ENCODE measurements around the gene C9.
"Not testable (repeated sequence)": the region's sequence is repeated elsewhere in the genome, so short reads cannot be mapped to it uniquely, and the experiment has no call there.

Gene C9

DNA sequence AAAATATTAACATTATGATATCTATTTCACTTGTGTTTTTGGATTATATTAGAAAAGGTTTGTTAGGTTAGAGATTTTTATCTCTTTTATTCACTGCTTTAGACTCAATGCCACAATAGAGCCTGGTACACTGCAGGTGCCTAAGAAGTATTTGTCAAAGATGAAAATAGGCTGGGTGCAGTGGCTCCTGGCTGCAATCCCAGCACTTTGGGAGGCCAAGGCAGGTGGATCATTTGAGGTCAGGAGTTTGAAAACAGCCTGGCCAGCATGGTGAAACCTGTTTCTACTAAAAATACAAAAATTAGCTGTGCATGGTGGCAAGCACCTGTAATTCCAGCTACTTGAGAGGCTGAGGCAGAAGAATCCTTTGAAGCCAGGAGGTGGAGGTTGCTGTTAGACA is 64.3 kb downstream of the C9 start:
- Histone ChIP-seq H3K27ac (ENCODE audit: low read depth, low read length) (no peak overlapping the region), H3K36me3 (ENCODE audit: insufficient read depth, low read length) (no peaks in the 10 kb centered on the region), H3K79me2 (ENCODE audit: control insufficient read depth, insufficient read depth, low read length, unreplicated experiment) (no peaks in the 10 kb centered on the region), H3K4me1 (ENCODE audit: control insufficient read depth, insufficient read depth, low read length, unreplicated experiment) (no peaks in the 10 kb centered on the region), H2AFZ (ENCODE audit: low read length, unreplicated experiment) (no peak overlapping the region), H3K4me3 (ENCODE audit: low read depth, low read length) (no peak overlapping the region), H3K27me3 (ENCODE audit: insufficient read depth, low read length) (no peaks in the 10 kb centered on the region)

DNA sequence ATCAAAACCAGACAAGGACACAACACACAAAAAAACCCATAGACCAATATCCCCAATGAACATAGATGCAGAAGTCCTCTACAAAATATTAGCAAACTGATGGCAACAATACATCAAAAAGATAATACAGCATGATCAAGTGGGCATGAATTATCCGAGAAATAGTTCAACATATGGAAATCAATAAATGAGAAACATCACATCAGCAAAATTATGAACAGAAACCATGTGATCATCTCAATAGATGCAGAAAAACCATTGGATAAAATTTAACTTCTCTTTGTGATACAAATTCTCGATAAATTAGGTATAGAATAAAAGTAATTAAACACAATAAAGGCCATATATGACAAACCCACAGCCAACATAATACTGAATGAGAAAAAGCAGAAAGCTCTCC is 69.6 kb downstream of the C9 start:
- no peak overlapping the region for H3K4me3 ChIP-seq (ENCODE audit: low read depth, low read length)
- H2AFZ ChIP-seq (ENCODE audit: low read length, unreplicated experiment) = no peak overlapping the region
- H3K36me3 ChIP-seq (ENCODE audit: insufficient read depth, low read length) = no peaks in the 10 kb centered on the region
- no peak overlapping the region for H3K27ac ChIP-seq (ENCODE audit: low read depth, low read length)
- H3K4me1 ChIP-seq (ENCODE audit: control insufficient read depth, insufficient read depth, low read length, unreplicated experiment) = no peaks in the 10 kb centered on the region
- no peaks in the 10 kb centered on the region for H3K27me3 ChIP-seq (ENCODE audit: insufficient read depth, low read length)
- H3K79me2 ChIP-seq (ENCODE audit: control insufficient read depth, insufficient read depth, low read length, unreplicated experiment) = no peaks in the 10 kb centered on the region

DNA sequence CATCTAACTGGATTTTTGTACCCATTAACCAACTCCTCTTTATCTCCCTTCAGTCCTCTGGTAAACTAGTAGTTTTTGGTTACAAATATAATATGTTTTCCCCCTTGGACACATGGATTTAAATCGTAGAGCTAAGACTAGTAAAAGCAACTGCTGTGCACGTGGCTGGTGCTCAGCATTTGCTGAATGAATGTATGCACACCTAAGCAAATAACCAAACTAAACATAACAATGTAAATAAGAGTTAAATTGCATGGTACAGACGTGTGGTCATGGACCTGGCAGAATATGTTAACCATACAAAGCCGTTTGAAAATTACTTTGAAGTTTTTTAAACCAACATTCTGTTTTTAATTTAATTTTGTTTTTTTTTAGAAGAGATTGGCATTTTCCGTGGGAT is 79.7 kb downstream of the C9 start:
- H3K4me1 ChIP-seq (ENCODE audit: control insufficient read depth, insufficient read depth, low read length, unreplicated experiment) = no peaks in the 10 kb centered on the region
- no peaks in the 10 kb centered on the region for H3K79me2 ChIP-seq (ENCODE audit: control insufficient read depth, insufficient read depth, low read length, unreplicated experiment)
- H3K27ac ChIP-seq (ENCODE audit: low read depth, low read length) = no peak overlapping the region
- H2AFZ ChIP-seq (ENCODE audit: low read length, unreplicated experiment) = no peak overlapping the region
- no peaks in the 10 kb centered on the region for H3K36me3 ChIP-seq (ENCODE audit: insufficient read depth, low read length)
- no peaks in the 10 kb centered on the region for H3K27me3 ChIP-seq (ENCODE audit: insufficient read depth, low read length)
- H3K4me3 ChIP-seq (ENCODE audit: low read depth, low read length) = no peak overlapping the region

DNA sequence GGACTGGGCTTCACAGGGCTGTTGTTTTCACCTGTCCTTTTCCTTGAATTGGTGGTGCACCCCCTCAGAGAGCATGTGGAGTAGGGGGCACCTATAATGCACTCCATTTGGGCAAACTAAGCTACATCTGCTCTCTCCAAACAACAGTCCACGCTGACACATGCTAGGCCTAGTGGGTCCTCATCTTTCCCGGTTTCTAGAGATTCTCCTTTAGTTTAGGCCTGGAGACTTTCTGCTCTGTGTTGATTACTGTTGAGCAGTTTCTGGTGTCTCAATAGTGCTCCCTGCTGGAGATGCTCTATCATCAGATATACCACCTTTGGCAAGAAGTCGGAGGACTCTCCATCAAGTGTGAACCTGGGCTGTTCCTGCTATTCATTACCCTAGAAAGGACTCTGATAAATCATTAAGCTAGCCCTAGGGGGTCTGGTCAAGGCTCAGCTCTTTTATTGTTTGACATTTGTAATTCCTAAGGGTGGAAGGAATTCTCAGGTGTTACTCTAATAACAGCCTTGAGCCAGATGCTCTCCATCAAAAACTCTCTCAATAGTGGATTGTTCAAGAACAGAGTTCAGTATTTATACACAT is 81.0 kb downstream of the C9 start:
- H3K36me3 ChIP-seq (ENCODE audit: insufficient read depth, low read length) = no peaks in the 10 kb centered on the region
- H3K79me2 ChIP-seq (ENCODE audit: control insufficient read depth, insufficient read depth, low read length, unreplicated experiment) = no peaks in the 10 kb centered on the region
- H2AFZ ChIP-seq (ENCODE audit: low read length, unreplicated experiment) = no peak overlapping the region
- H3K27ac ChIP-seq (ENCODE audit: low read depth, low read length) = no peak overlapping the region
- H3K4me1 ChIP-seq (ENCODE audit: control insufficient read depth, insufficient read depth, low read length, unreplicated experiment) = no peaks in the 10 kb centered on the region
- no peaks in the 10 kb centered on the region for H3K27me3 ChIP-seq (ENCODE audit: insufficient read depth, low read length)
- no peak overlapping the region for H3K4me3 ChIP-seq (ENCODE audit: low read depth, low read length)

DNA sequence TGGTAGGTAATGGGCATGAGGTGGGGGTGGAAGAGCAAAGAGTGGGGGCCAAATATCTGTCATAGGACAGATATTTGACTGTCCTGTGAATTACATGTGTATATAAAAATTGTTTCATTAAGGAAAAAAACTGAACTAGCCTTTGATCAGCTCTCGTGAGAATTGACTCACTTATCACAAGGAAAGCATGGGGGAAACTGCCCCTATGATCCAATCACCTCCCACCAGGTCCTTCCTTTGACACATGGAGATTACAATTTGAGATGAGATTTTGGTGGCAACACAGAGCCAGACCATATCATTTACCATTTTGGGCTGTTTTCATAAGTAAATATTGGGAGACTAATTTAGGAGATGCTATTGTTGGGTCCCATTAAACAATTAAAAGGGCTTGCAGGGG is 81.7 kb downstream of the C9 start:
- Histone ChIP-seq H3K4me1 (ENCODE audit: control insufficient read depth, insufficient read depth, low read length, unreplicated experiment) (no peaks in the 10 kb centered on the region), H3K79me2 (ENCODE audit: control insufficient read depth, insufficient read depth, low read length, unreplicated experiment) (no peaks in the 10 kb centered on the region), H2AFZ (ENCODE audit: low read length, unreplicated experiment) (no peak overlapping the region), H3K27me3 (ENCODE audit: insufficient read depth, low read length) (no peaks in the 10 kb centered on the region), H3K4me3 (ENCODE audit: low read depth, low read length) (no peak overlapping the region), H3K27ac (ENCODE audit: low read depth, low read length) (no peak overlapping the region), H3K36me3 (ENCODE audit: insufficient read depth, low read length) (no peaks in the 10 kb centered on the region)

DNA sequence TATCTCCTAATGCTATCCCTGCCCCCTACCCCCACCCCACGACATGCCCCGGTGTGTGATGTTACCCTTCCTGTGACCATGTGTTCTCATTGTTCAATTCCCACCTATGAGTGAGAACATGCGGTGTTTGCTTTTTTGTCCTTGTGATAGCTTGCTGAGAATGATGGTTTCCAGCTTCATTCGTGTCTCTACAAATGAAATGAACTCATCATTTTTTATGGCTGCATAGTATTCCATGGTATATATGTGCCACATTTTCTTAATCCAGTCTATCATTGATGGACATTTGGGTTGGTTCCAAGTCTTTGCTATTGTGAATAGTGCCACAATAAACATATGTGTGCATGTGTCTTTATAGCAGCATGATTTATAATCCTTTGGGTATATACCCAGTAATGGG is 88.4 kb downstream of the C9 start:
- not testable (repeated sequence) for H3K27me3 ChIP-seq (ENCODE audit: insufficient read depth, low read length); H3K36me3 ChIP-seq (ENCODE audit: insufficient read depth, low read length); H3K27ac ChIP-seq (ENCODE audit: low read depth, low read length); H3K79me2 ChIP-seq (ENCODE audit: control insufficient read depth, insufficient read depth, low read length, unreplicated experiment); H3K4me3 ChIP-seq (ENCODE audit: low read depth, low read length); H3K4me1 ChIP-seq (ENCODE audit: control insufficient read depth, insufficient read depth, low read length, unreplicated experiment); H2AFZ ChIP-seq (ENCODE audit: low read length, unreplicated experiment)

DNA sequence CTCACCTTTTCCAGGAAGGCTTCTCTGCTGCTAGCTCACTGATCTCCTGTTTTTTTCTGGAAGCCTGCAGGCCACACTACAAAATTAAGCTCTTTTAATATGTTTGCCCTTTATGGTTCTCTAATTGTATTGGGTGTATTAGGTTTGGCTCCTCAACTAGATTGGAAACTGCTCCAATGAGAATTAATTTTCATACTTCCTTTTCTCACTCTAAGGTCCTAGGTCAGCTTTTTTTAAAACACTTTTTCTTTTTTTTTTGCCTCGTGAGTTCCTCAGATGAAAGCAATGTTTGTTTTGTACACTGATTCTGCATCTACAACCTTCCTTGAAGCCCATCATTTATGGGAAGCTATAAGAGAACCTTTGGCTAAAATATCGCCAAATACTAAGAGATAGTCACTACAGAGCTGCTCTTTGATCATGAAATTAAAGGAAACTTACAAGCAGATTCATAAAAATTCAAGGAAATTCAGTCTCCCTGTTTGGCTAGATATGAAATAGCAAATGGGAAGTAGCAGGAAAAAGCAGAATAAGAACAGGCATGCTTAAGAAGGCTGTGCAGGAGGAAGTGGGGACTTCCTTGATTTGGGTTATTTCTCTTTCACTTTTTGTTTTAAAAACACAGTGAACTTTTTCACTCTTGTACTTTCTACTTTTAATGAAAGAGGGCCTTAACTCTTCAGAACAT is 89.8 kb downstream of the C9 start:
- Histone ChIP-seq H3K4me1 (ENCODE audit: control insufficient read depth, insufficient read depth, low read length, unreplicated experiment) (peaks cover 5% of the 10 kb centered on the region), H2AFZ (ENCODE audit: low read length, unreplicated experiment) (peak overlapping the region; percentile 99), H3K27ac (ENCODE audit: low read depth, low read length) (no peak overlapping the region), H3K27me3 (ENCODE audit: insufficient read depth, low read length) (no peaks in the 10 kb centered on the region), H3K36me3 (ENCODE audit: insufficient read depth, low read length) (no peaks in the 10 kb centered on the region), H3K4me3 (ENCODE audit: low read depth, low read length) (no peak overlapping the region), H3K79me2 (ENCODE audit: control insufficient read depth, insufficient read depth, low read length, unreplicated experiment) (no peaks in the 10 kb centered on the region)

DNA sequence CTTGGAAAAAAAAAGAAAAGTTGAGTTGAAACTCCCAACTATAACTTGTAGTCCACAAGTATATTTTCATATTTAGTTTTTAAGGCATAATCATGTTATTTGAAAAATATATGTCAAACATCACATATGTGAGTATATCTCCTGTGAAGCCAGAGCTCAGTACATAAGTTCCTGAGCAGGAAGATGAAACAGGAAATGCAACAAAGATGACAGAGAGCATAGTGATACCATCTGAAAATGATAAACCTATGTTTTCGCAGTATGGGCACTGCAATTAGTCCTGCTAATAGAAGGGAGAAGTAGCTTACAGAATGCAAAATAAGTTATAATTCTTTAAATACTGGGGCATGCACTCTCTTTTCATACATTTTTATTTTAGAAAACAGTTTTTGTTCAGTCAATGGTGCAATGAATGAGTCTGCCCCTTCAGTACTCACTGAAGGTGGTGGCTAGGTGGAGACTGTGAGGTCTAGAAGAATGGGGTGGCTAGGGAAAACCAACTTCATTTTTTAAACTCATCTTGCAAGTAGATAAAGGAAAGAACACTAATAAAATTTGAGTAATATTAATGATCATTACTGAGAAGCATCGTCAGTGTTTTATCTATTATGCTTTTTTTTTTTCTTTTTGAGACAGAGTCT is 90.9 kb downstream of the C9 start:
- H3K27me3 ChIP-seq (ENCODE audit: insufficient read depth, low read length) = no peaks in the 10 kb centered on the region
- H3K4me1 ChIP-seq (ENCODE audit: control insufficient read depth, insufficient read depth, low read length, unreplicated experiment) = peaks cover 5% of the 10 kb centered on the region
- no peak overlapping the region for H3K27ac ChIP-seq (ENCODE audit: low read depth, low read length)
- no peaks in the 10 kb centered on the region for H3K79me2 ChIP-seq (ENCODE audit: control insufficient read depth, insufficient read depth, low read length, unreplicated experiment)
- no peak overlapping the region for H2AFZ ChIP-seq (ENCODE audit: low read length, unreplicated experiment)
- H3K4me3 ChIP-seq (ENCODE audit: low read depth, low read length) = no peak overlapping the region
- H3K36me3 ChIP-seq (ENCODE audit: insufficient read depth, low read length) = no peaks in the 10 kb centered on the region

DNA sequence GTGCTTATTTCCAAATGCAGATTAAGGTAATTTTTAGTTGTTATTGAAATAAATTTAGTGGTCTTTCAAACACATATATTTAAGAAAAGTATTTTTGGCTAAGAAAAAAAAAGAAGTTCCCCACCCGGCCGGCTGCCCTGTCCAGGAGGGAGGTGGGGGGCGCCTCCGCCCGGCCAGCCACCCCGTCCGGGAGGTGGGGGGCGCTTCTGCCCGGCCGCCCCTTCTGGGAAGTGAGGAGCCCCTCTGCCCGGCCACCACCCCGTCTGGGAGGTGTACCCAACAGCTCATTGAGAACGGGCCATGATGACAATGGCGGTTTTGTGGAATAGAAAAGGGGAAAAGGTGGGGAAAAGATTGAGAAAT is 91.4 kb downstream of the C9 start:
- H3K4me3 ChIP-seq (ENCODE audit: low read depth, low read length); H3K27ac ChIP-seq (ENCODE audit: low read depth, low read length); H3K79me2 ChIP-seq (ENCODE audit: control insufficient read depth, insufficient read depth, low read length, unreplicated experiment); H3K4me1 ChIP-seq (ENCODE audit: control insufficient read depth, insufficient read depth, low read length, unreplicated experiment); H3K36me3 ChIP-seq (ENCODE audit: insufficient read depth, low read length); H3K27me3 ChIP-seq (ENCODE audit: insufficient read depth, low read length); H2AFZ ChIP-seq (ENCODE audit: low read length, unreplicated experiment): not testable (repeated sequence)

DNA sequence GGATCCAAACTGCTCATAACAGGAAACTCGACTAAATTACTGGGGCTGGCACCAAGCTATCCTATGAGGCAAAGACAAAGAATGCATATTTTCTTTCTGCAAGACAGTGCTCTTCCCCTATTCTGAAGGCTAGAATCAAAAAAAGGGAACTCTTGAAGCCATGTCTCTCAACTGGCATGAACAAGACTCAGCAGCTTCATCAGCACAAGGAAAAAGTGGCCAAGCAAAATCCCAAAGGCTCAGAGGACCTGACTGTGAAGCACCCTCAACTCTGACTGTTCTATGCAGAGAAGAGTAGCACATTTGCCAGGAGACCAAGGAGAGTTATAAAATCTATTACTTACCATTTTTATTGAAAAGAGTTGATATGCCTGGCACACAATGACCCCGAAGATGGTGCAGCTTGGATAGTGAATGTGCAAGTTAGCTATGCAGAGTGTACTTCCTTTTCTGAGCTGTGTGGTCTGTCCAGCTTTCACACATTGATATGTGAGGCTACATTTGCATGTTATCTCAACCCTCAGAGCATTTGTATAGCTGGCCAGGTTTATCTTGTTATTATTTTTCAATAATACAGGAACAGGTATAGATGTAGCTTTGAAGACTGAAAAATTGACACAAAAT is 94.0 kb downstream of the C9 start:
- Histone ChIP-seq H3K27me3 (ENCODE audit: insufficient read depth, low read length) (no peaks in the 10 kb centered on the region), H3K4me1 (ENCODE audit: control insufficient read depth, insufficient read depth, low read length, unreplicated experiment) (peaks cover 10% of the 10 kb centered on the region), H3K4me3 (ENCODE audit: low read depth, low read length) (no peak overlapping the region), H3K36me3 (ENCODE audit: insufficient read depth, low read length) (no peaks in the 10 kb centered on the region), H2AFZ (ENCODE audit: low read length, unreplicated experiment) (no peak overlapping the region), H3K79me2 (ENCODE audit: control insufficient read depth, insufficient read depth, low read length, unreplicated experiment) (no peaks in the 10 kb centered on the region), H3K27ac (ENCODE audit: low read depth, low read length) (no peak overlapping the region)

DNA sequence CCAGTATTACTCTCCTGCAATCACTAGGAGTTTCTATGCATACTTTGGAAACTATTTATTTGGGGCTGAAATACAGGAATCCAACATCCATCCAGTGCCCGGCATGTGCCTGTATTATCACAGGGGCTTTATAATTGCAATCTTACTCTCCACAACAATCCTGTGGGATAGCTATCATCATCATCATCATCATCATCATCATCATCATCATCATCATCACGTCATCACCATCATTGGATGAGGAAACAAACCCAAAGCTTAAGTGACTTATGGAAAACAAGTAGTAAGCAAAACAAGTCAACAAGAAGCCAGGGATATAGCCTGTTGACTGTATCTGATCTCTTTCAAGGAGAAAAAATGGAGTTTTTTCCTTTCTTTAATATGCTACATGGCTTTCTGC is 97.1 kb downstream of the C9 start:
- Histone ChIP-seq H3K4me3 (ENCODE audit: low read depth, low read length) (no peak overlapping the region), H3K27ac (ENCODE audit: low read depth, low read length) (no peak overlapping the region), H3K27me3 (ENCODE audit: insufficient read depth, low read length) (no peaks in the 10 kb centered on the region), H3K4me1 (ENCODE audit: control insufficient read depth, insufficient read depth, low read length, unreplicated experiment) (peaks cover 5% of the 10 kb centered on the region), H3K36me3 (ENCODE audit: insufficient read depth, low read length) (no peaks in the 10 kb centered on the region), H3K79me2 (ENCODE audit: control insufficient read depth, insufficient read depth, low read length, unreplicated experiment) (no peaks in the 10 kb centered on the region), H2AFZ (ENCODE audit: low read length, unreplicated experiment) (no peak overlapping the region)

Measured in ACC112 (cell line).